ENCODE measurements around the gene ASCC3.
A peak's percentile ranks its signal among the peaks of the same experiment; 100 is the strongest.

The ASCC3 gene

GRCh38 chr6:100862063-100862462, 19.1 kb downstream of the ASCC3 start:
- no peak overlapping the region for H3K4me3 ChIP-seq (ENCODE audit: low read depth, low read length)
- TF ChIP-seq CTCF (conservative IDR thresholded peaks at IDR 0.05; ENCODE audit: low read depth, low read length), result no peak
- no peak for DNase-seq (ENCODE audit: low read depth)

GRCh38 chr6:100856146-100856545, 25.0 kb downstream of the ASCC3 start:
- TF ChIP-seq CTCF (conservative IDR thresholded peaks at IDR 0.05; ENCODE audit: low read depth, low read length), result no peak
- no peak for DNase-seq (ENCODE audit: low read depth)

GRCh38 chr6:100851819-100852218, 29.3 kb downstream of the ASCC3 start:
- DNase-seq (ENCODE audit: low read depth), result no peak
- no peak overlapping the region for H3K4me3 ChIP-seq (ENCODE audit: low read depth, low read length)
- no peak for TF ChIP-seq CTCF (conservative IDR thresholded peaks at IDR 0.05; ENCODE audit: low read depth, low read length)

More at GRCh38 chr6:100856146-100856545, 25.0 kb downstream of the ASCC3 start:
- no peak overlapping the region for H3K4me3 ChIP-seq (ENCODE audit: low read depth, low read length)

GRCh38 chr6:100850174-100850573, 31.0 kb downstream of the ASCC3 start:
- no peak for TF ChIP-seq CTCF (conservative IDR thresholded peaks at IDR 0.05; ENCODE audit: low read depth, low read length)

GRCh38 chr6:100846276-100846675, 34.9 kb downstream of the ASCC3 start:
- TF ChIP-seq CTCF (conservative IDR thresholded peaks at IDR 0.05; ENCODE audit: low read depth, low read length), result no peak
- no peak overlapping the region for H3K4me3 ChIP-seq (ENCODE audit: low read depth, low read length)
- peak; percentile 13 for DNase-seq (ENCODE audit: low read depth)

More at GRCh38 chr6:100850174-100850573, 31.0 kb downstream of the ASCC3 start:
- H3K4me3 ChIP-seq (ENCODE audit: low read depth, low read length), result no peak overlapping the region
- DNase-seq (ENCODE audit: low read depth), result no peak

- TF ChIP-seq CTCF (conservative IDR thresholded peaks at IDR 0.05; ENCODE audit: low read depth, low read length), result no peak
- H3K4me3 ChIP-seq (ENCODE audit: low read depth, low read length), result no peak overlapping the region
- DNase-seq (ENCODE audit: low read depth), result no peak
Measured at GRCh38 chr6:100845676-100846075, 35.5 kb downstream of the ASCC3 start.

- TF ChIP-seq CTCF (conservative IDR thresholded peaks at IDR 0.05; ENCODE audit: low read depth, low read length), result no peak
- no peak overlapping the region for H3K4me3 ChIP-seq (ENCODE audit: low read depth, low read length)
- DNase-seq (ENCODE audit: low read depth), result no peak
Measured at GRCh38 chr6:100839419-100839818, 41.7 kb downstream of the ASCC3 start.
